ENCODE data around the gene VGLL4. TPM values are rescaled to one million over a fixed set of nuclear protein-coding genes. Genes with fewer than 3 reads are reported as not detected.

Gene VGLL4
- polyA plus RNA-seq, 1 donor from 2014 or later, result 113 TPM

GRCh38 chr3:11589706-11590105 lies 54.0 kb downstream of the VGLL4 start:
- Histone ChIP-seq H3K4me3 (ENCODE audit: low read length) (no peak overlapping the region), H3K36me3 (ENCODE audit: insufficient read depth, low read length) (no peaks in the 10 kb centered on the region), H3K9ac (ENCODE audit: low read length) (no peak overlapping the region), H3F3A (ENCODE audit: insufficient read depth, low read length, poor library complexity, severe bottlenecking) (peaks cover 3% of the 10 kb centered on the region), H3K79me2 (replicated peaks; ENCODE audit: insufficient read depth, low read length) (peaks cover 52% of the 10 kb centered on the region), H3K4me2 (ENCODE audit: low read length) (no peak overlapping the region), H3K27me3 (ENCODE audit: insufficient read depth, low read depth, low read length) (no peaks in the 10 kb centered on the region), H3K27ac (ENCODE audit: low read length) (no peak overlapping the region), H2AFZ (ENCODE audit: low read depth, low read length) (no peak overlapping the region), H4K20me1 (ENCODE audit: insufficient read depth) (no peaks in the 10 kb centered on the region), H3K9me3 (ENCODE audit: low read length) (no peaks in the 10 kb centered on the region), H3K9me2 (ENCODE audit: insufficient read depth, low read length) (no peaks in the 10 kb centered on the region)
- TF ChIP-seq SMC3 (conservative IDR thresholded peaks at IDR 0.05; ENCODE audit: poor library complexity), result no peak

GRCh38 chr3:11588755-11589154 lies 55.0 kb downstream of the VGLL4 start:
- Histone ChIP-seq H4K20me1 (ENCODE audit: insufficient read depth) (no peaks in the 10 kb centered on the region), H3K27me3 (ENCODE audit: insufficient read depth, low read depth, low read length) (no peaks in the 10 kb centered on the region), H3K9ac (ENCODE audit: low read length) (no peak overlapping the region), H3K4me2 (ENCODE audit: low read length) (no peak overlapping the region), H3K4me3 (ENCODE audit: low read length) (no peak overlapping the region), H3K27ac (ENCODE audit: low read length) (no peak overlapping the region), H2AFZ (ENCODE audit: low read depth, low read length) (no peak overlapping the region), H3K36me3 (ENCODE audit: insufficient read depth, low read length) (no peaks in the 10 kb centered on the region), H3F3A (ENCODE audit: insufficient read depth, low read length, poor library complexity, severe bottlenecking) (peaks cover 3% of the 10 kb centered on the region), H3K9me2 (ENCODE audit: insufficient read depth, low read length) (no peaks in the 10 kb centered on the region), H3K9me3 (ENCODE audit: low read length) (no peaks in the 10 kb centered on the region), H3K79me2 (replicated peaks; ENCODE audit: insufficient read depth, low read length) (peaks cover 50% of the 10 kb centered on the region)
- TF ChIP-seq SMC3 (conservative IDR thresholded peaks at IDR 0.05; ENCODE audit: poor library complexity) (no peak), EZH2 (IDR thresholded peaks at IDR 0.05; ENCODE audit: borderline replicate concordance, insufficient read depth, low read length, poor library complexity, severe bottlenecking) (no peak), MXI1 (conservative IDR thresholded peaks at IDR 0.05; ENCODE audit: poor library complexity, severe bottlenecking) (no peak), REST (IDR thresholded peaks at IDR 0.05; ENCODE audit: borderline replicate concordance) (no peak), POLR2AphosphoS5 (IDR thresholded peaks at IDR 0.05) (no peak), CTCF (IDR thresholded peaks at IDR 0.05; ENCODE audit: poor library complexity, severe bottlenecking) (no peak), EP300 (conservative IDR thresholded peaks at IDR 0.05; ENCODE audit: poor library complexity, severe bottlenecking) (no peak), RAD21 (conservative IDR thresholded peaks at IDR 0.05) (no peak), TAF1 (IDR thresholded peaks at IDR 0.05; ENCODE audit: low read depth) (no peak)

- Histone ChIP-seq H3K9me2 (ENCODE audit: insufficient read depth, low read length) (no peaks in the 10 kb centered on the region), H3K4me2 (ENCODE audit: low read length) (no peak overlapping the region), H3K36me3 (ENCODE audit: insufficient read depth, low read length) (no peaks in the 10 kb centered on the region), H3K4me3 (ENCODE audit: low read length) (no peak overlapping the region), H3K27me3 (ENCODE audit: insufficient read depth, low read depth, low read length) (no peaks in the 10 kb centered on the region), H2AFZ (ENCODE audit: low read depth, low read length) (no peak overlapping the region), H3K79me2 (replicated peaks; ENCODE audit: insufficient read depth, low read length) (peaks cover 49% of the 10 kb centered on the region), H3K9ac (ENCODE audit: low read length) (no peak overlapping the region), H3K9me3 (ENCODE audit: low read length) (no peaks in the 10 kb centered on the region), H4K20me1 (ENCODE audit: insufficient read depth) (no peaks in the 10 kb centered on the region), H3F3A (ENCODE audit: insufficient read depth, low read length, poor library complexity, severe bottlenecking) (peaks cover 3% of the 10 kb centered on the region), H3K27ac (ENCODE audit: low read length) (no peak overlapping the region)
- TF ChIP-seq EZH2 (IDR thresholded peaks at IDR 0.05; ENCODE audit: borderline replicate concordance, insufficient read depth, low read length, poor library complexity, severe bottlenecking), result no peak
- TF ChIP-seq CTCF (IDR thresholded peaks at IDR 0.05; ENCODE audit: poor library complexity, severe bottlenecking), result no peak
These were observed 55.4 kb downstream of the VGLL4 start for GRCh38 chr3:11588338-11588737.
